HG03439 (cell line): ENCODE results near the gene SERTAD2.
A peak's percentile ranks its signal among the peaks of the same experiment; 100 is the strongest.

Experiments used
- ATAC-seq: cut with Tn5 transposase; IDR thresholded peaks from one replicate; pipeline ENCODE4 v1.9.1; 2021; ENCODE audit warnings: mild to moderate bottlenecking, moderate library complexity; ENCODE audit not compliant: unreplicated experiment

Gene SERTAD2

DNA sequence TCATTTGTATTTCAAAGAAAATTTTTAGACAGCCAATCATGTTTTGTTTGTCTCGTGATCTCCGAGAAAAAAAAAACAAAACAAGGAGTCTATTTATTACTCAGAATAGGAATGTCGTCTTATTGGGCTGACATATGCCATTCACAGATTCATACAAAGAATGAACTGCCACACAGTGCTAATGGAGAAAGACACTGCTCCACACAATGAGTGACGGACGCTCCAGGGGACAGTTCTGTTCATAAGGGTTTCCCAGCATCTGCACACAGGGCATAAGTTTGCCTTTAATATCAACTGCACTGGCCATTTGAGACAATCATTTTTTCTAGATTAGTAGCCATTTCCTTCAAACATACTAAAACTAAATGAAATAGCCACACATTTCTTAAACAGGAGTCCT, 3.4 kb downstream of the SERTAD2 start:
- ATAC-seq, result no peak

DNA sequence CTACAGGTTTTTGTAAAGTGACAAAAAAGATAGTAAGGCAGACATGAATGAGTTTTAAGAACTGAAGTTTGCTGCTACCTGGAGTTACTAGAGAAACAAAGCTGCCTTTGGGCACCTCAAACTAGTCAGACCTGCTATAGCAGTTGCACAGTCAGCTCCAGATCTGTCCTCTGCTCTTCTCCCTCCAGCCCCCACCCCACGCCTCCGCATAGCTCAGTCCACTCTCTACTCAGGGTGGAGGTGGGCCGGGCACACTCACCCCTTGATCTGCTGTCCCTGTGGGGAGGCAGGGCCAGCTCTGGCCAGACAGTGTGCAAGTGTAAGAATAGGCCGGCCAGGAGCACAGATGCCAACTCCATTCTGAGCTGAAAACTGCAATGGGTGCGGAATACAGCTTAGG, 4.1 kb downstream of the SERTAD2 start:
- no peak for ATAC-seq

DNA sequence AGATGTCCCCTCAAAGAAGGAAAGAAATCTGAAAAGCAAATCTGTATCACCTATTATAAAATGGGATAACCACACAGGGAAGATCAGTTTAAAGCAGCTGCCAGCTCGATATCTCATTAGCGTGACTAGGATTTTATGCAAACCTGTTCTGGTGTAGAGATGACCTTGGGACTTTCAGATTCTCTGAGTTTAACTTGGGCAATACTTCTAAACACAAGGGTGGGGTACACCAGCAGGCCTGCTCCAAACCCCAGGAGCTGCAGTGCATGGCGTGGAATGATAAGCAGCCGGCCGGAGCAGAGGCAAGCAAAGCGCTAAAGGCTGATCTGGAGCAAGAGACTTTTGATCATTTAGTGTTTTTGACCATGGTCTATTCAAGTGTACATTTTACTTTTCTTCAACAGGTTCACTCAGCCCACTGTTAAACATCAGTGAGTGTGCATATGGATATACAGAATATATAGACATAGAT, 4.7 kb downstream of the SERTAD2 start:
- ATAC-seq, result no peak

- ATAC-seq, result no peak
Measured at GRCh38 chr2:64646007-64646880, 7.5 kb downstream of the SERTAD2 start.

DNA sequence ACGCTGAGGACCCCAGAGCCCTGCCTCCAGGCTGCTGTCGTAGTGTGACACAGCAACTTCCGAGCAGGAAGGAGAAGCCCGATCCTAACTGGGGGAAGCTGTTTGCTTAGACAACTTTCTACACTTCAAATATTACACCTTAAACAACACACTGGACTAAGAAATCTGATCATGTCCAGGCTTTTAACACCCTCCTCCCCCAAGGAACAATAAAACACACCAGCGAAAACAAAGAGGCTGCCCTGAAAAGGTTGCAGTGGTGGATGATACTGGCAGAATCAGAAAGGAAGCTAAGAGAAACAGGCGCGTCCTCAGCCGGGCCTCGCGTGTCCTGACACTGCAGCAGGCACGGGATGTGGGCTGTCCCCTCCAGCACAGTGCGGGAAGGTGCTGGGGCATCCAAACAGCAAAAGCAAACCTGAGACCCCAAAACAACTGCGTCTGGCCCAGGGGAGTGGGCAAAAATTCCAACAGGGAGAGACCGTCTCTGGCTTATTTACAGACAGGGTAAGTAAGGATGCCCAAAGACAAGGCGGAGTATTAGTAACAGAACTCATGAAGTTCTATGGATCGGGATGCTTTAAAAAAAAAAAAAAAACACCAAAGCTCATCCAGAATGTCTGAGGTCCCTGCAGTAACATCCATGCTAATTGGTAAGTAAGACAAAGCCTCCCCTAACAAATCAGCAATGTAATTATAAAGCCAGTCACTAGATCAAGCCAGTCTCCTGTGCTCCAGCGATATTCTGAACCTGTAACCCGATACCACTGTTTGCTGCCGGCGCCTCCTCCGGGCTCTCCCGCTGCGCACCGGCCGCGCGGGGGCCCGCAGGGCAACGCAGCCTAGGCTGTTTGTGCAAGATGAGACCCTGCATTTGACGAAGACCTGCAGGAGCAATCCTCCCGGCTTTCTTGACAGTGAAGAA, 9.0 kb downstream of the SERTAD2 start:
- peak; percentile 49 for ATAC-seq

DNA sequence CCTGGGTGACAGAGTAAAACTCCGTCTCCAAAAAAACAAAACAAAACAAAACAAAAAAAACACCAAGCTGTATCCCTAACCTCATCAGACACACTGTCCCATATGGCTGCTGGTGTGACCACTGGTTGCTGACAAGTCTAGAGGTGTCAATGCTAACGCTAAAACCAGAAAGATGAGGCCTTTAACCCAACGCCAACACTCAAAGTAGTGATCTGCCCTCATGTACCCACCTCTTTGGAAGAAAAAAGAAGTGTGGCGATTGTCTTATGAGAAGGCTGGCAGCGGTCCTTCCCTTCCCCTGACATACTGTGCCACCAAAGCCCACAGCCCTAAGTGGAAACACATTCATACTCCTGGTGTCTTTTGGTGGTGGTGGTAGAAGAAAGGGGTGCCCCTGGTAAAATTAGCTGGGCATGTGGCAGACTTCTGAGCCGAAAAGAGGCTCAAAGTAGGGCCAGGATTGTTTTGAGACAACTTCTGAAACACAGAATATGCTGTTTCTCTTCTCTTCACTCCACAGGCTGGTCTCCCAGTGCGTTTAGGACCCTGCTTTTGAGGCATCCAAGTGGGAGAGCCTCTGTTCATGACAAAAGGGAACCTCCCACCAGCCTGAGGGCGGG, 9.8 kb downstream of the SERTAD2 start:
- ATAC-seq, result peak; percentile 1

DNA sequence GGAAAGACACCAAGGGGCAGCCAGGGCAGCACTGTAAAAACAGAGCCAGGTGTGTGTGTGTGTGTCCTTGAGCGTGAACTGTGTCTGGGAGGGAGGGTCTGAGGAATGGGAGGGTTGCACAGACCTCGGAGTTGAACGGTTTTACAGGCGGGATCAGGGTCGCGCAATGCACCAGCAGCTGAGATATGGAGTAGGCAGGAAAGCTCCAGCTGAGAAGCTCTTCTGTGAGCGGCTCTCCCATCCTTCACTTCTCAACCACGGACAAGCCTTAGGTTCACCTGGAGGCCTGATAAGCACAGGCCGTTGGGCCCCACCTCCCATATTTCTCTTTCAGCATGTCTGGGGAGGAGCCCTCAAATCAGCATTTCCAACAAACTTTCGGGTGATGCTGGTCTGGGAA, 12.1 kb downstream of the SERTAD2 start:
- no peak for ATAC-seq

DNA sequence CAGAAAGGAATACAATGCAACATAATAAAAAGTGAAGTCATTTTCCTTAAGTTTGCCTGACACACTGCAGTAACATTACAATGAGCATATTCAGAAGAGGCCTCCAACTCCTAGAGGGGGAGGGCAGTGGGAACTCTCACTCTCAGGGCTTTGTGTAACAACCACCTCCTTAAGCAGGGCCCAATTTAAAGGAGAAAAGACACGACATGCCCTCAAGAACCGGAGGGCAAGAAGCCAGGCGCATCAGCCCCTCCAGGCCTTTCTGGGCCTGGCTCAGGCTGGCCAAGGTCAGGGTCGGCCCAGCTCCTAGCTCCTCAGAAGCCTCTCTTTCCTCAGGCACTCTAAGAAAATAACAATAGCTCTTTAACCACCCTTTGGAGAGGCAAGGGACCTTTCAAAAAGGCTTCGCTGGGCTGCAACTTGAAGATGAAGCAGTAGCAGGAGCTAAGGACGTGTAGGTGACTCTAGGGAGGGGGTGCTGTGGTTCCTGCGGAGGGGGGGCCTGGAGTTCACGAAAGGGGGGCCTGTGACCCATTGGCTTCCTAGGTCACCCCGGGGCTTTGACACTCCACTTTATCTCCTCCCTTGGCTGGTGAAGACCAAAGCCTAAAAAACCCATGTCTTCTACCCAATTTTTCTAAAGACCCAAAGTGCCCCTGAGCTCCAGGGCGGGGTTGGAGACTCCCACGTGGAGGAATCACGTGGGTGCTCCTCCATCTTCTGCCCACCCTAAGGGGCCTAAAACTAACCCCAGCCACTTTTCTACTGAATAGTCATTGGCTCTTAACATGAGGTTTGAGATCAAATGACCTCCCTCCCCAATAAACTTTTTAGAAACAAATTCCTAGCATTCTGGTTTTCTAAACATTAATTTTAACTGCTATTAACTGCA, 13.3 kb downstream of the SERTAD2 start:
- no peak for ATAC-seq

DNA sequence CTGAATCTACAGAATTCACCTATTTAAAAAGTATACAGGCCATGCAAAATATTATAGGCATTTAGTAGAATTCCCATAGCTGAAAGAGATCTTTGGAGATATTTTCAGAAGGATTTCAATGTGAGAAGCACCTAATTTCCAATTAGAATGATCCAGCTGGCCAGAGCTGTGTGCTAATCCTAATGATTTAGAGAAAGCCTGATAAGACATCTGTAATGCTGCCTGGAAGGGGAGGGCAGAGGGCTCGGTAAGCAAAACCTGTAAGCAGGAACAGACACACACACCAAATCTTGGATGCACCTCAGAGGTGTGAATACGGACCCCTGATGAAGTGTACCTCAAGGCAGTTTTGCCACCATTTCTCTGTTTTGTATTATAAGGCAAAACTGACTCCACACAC, 14.0 kb downstream of the SERTAD2 start:
- no peak for ATAC-seq

- no peak for ATAC-seq
Measured at GRCh38 chr2:64638502-64639120, 15.1 kb downstream of the SERTAD2 start.

DNA sequence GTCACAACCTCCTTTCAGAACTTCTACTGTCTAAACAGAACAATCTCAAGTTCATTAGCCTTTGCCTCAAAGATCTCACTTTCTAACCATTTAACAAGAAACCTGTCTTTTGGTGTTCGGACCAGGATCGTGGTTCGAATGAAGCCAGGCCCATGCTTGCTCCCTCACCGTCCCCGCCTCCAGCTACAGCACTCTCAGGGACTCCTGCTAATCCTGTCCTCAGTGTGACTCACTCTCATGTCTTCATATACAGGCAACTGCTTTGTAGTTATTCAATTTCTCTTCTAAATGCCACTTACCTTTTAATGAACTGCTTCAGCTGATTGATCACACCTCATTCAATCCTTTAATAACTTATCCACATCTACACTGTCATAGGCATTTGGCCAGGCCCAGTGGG, 15.8 kb downstream of the SERTAD2 start:
- no peak for ATAC-seq

GRCh38 chr2:64637000-64637635, 16.6 kb downstream of the SERTAD2 start:
- peak; percentile 47 for ATAC-seq

DNA sequence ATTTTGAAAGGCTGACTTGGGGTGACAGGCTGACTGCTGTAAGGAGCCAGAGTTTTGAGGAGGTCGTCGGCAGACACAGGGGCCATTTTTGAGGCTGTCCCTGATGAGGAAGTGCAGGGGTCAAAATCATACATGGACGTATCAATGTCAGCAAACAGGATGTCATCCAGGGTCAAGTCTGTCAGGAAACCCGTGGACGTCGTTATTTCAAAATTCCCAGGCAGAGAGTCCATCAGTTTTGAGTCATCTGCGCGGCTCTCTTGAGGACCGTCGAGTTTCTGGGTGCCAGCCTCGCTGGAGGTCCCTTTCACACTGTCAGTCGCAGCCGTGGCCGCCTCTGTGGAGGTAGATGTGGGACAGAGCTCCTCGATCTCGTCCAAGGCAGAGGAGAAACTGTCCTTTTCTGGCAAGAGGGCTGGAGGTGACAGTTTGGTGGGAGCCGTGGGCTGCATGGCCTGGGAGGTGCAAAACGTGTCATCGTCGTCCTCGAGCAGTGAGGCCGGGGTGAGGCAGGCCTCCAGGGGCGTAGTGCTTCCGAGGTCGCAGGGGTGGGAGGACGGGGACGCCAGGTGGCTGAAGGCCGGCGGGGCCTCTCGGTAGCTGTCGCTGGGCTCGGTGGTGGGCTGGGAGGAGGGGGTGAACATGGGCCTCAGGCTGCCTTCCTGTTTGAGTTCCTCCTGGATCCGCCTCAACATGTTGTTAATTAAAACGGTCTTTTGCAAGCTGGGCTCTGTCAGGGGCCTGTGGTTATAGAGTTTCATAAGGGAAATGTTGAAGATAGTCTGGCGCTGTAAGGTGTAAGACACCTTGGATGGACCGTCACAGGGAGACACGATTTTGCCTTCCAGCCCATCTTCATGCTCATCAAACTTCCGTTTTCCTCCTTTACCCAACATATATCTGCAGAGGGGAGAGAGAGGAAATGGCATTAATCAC, 17.5 kb downstream of the SERTAD2 start:
- peak; percentile 39 for ATAC-seq

DNA sequence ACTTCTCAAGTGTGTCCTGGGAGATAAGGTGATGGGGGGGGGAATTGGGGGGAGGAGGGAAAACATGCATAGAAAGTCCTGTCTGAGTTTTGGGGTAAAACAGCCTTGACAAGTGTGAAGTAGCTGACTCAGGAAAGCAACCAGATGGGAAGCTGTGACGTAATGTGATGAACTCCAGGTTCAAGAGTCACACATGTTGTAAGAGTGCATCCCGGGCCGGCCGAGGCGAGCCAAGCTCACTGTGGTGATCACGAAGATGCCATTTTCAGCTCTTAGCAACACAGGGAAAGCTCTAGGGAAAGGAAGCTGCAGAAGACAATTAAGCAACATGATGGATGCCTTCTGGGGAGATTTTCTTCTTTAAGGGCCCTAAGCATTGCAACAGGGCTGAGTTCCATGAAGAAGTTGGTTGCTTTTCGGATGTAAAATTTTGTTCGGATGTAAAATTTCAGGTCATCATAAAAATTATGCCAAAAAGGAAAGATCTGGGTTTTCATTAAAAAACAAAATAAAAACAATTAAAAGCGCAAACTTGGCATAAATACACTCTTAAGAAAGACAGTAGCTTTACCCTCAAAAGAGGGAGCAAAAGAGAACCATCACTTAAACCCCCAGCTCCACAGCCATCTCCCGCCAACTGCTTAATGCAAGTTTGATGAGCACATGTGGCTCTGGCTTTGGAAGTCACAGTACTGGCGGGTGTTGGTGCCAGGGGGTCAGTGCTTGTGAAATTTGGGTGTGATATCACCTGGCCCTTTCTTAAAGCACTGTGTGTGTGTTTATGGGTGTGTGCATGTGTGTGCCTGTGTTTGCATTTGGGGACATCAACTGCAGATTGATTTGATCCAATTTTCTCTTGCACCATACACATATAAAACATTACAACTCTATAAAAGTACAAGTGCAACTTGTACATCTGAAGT, 19.1 kb downstream of the SERTAD2 start:
- ATAC-seq, result no peak

GRCh38 chr2:64632835-64633819, 20.6 kb downstream of the SERTAD2 start:
- no peak for ATAC-seq

DNA sequence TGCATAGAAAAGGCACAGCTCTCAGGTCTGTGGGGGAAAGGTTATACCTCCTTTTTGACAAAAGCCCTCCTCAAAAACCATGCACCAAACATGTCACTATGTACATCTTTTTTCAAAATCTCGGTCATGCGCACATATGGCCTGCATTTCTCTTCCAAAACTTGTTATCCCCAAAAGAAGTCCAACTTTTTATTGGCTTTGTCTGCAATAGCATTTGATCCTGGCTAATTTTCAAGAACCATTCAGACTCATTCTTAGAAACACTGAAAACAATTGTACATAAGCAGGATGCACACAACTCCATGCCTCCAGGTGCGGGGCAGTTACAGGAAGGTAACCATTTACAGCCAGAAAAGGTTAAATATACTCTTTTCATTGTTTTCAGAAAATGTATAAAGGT, 21.9 kb downstream of the SERTAD2 start:
- ATAC-seq, result no peak
